ENCODE measurements around the gene OR7D2.

DNA sequence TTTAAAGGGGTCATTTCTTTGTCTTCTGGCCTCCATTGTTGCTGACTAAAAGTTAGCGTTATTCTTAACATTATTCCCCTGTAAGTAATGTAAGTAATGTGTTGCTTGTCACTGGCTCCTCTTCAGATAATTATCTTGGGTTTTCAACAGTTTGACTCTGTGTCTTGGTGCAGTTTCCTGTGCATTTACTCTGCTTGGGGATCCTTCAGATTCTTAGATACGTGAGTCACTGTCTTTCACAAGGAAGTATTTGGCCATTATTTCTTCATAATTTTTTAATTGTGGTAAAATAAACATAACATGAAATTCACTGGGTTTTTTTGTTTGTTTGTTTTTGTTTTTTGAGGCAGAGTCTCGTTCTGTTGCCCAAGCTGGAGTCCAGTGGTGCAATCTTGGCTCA lies 13.5 kb upstream of the OR7D2 start:
- TF ChIP-seq, protein P1, sequence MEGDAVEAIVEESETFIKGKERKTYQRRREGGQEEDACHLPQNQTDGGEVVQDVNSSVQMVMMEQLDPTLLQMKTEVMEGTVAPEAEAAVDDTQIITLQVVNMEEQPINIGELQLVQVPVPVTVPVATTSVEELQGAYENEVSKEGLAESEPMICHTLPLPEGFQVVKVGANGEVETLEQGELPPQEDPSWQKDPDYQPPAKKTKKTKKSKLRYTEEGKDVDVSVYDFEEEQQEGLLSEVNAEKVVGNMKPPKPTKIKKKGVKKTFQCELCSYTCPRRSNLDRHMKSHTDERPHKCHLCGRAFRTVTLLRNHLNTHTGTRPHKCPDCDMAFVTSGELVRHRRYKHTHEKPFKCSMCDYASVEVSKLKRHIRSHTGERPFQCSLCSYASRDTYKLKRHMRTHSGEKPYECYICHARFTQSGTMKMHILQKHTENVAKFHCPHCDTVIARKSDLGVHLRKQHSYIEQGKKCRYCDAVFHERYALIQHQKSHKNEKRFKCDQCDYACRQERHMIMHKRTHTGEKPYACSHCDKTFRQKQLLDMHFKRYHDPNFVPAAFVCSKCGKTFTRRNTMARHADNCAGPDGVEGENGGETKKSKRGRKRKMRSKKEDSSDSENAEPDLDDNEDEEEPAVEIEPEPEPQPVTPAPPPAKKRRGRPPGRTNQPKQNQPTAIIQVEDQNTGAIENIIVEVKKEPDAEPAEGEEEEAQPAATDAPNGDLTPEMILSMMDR (IDR thresholded peaks at IDR 0.05; ENCODE audit: poor library complexity, severe bottlenecking): no peak
- TF ChIP-seq POLR2AphosphoS5 (IDR thresholded peaks at IDR 0.05): no peak
- TF ChIP-seq EP300 (conservative IDR thresholded peaks at IDR 0.05; ENCODE audit: poor library complexity, severe bottlenecking): no peak
- TF ChIP-seq, protein P2, sequence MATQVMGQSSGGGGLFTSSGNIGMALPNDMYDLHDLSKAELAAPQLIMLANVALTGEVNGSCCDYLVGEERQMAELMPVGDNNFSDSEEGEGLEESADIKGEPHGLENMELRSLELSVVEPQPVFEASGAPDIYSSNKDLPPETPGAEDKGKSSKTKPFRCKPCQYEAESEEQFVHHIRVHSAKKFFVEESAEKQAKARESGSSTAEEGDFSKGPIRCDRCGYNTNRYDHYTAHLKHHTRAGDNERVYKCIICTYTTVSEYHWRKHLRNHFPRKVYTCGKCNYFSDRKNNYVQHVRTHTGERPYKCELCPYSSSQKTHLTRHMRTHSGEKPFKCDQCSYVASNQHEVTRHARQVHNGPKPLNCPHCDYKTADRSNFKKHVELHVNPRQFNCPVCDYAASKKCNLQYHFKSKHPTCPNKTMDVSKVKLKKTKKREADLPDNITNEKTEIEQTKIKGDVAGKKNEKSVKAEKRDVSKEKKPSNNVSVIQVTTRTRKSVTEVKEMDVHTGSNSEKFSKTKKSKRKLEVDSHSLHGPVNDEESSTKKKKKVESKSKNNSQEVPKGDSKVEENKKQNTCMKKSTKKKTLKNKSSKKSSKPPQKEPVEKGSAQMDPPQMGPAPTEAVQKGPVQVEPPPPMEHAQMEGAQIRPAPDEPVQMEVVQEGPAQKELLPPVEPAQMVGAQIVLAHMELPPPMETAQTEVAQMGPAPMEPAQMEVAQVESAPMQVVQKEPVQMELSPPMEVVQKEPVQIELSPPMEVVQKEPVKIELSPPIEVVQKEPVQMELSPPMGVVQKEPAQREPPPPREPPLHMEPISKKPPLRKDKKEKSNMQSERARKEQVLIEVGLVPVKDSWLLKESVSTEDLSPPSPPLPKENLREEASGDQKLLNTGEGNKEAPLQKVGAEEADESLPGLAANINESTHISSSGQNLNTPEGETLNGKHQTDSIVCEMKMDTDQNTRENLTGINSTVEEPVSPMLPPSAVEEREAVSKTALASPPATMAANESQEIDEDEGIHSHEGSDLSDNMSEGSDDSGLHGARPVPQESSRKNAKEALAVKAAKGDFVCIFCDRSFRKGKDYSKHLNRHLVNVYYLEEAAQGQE (IDR thresholded peaks at IDR 0.05; ENCODE audit: borderline replicate concordance): no peak

Measured in neural cell (in vitro differentiated cells).